ENCODE results near the gene CAPN10. TPM values are rescaled to one million over a fixed set of nuclear protein-coding genes. Genes with fewer than 3 reads are reported as not detected.

CAPN10 gene
- total RNA-seq, 1 donor from 2014 or later, result 14.2 TPM

GRCh38 chr2:240570531-240571313 lies 15.8 kb upstream of the CAPN10 start:
- Histone ChIP-seq H3K36me3 (peaks cover 0 to 12% of the 10 kb centered on the region in 2 donors), H3K4me3 (no peak overlapping the region), H3K9me3 (no peaks in the 10 kb centered on the region), H3K4me1 (peaks cover 60% of the 10 kb centered on the region), H3K27me3 (no peaks in the 10 kb centered on the region), H3K27ac (no peak overlapping the region)
- intact Hi-C loops (cut with DNase I), result no loop called here
- no peak for TF ChIP-seq CTCF (IDR thresholded peaks at IDR 0.05)
- no peak for TF ChIP-seq POLR2A (IDR thresholded peaks at IDR 0.05)
- TF ChIP-seq POLR2AphosphoS5 (IDR thresholded peaks at IDR 0.05; ENCODE audit: insufficient read depth in 1 of 2, low read depth in 1 of 2), result no peak
- DNase-seq (ENCODE audit: extremely low spot score in 2 of 2), result no peak

- peaks cover 56% of the 10 kb centered on the region for H3K4me1 ChIP-seq
- H3K36me3 ChIP-seq, result peaks cover 0 to 16% of the 10 kb centered on the region in 2 donors
- H3K27ac ChIP-seq, result no peak overlapping the region
- H3K9me3 ChIP-seq, result no peaks in the 10 kb centered on the region
- H3K4me3 ChIP-seq, result no peak overlapping the region
- intact Hi-C loops (cut with DNase I), result no loop called here
- H3K27me3 ChIP-seq, result no peaks in the 10 kb centered on the region
- no peak for DNase-seq (ENCODE audit: extremely low spot score in 2 of 2)
- TF ChIP-seq POLR2A (IDR thresholded peaks at IDR 0.05) (no peak), POLR2AphosphoS5 (IDR thresholded peaks at IDR 0.05; ENCODE audit: insufficient read depth in 1 of 2, low read depth in 1 of 2) (no peak), CTCF (IDR thresholded peaks at IDR 0.05) (no peak)
Measured at GRCh38 chr2:240571314-240571973, 15.1 kb upstream of the CAPN10 start.

- Histone ChIP-seq H3K4me1 (peaks cover 46% of the 10 kb centered on the region), H3K36me3 (peaks cover 0 to 26% of the 10 kb centered on the region in 2 donors), H3K4me3 (no peak overlapping the region), H3K27me3 (no peaks in the 10 kb centered on the region), H3K27ac (no peak overlapping the region), H3K9me3 (no peaks in the 10 kb centered on the region)
- no peak for DNase-seq (ENCODE audit: extremely low spot score in 2 of 2)
- intact Hi-C loops (cut with DNase I), result no loop called here
- TF ChIP-seq POLR2A (IDR thresholded peaks at IDR 0.05) (no peak), POLR2AphosphoS5 (IDR thresholded peaks at IDR 0.05; ENCODE audit: insufficient read depth in 1 of 2, low read depth in 1 of 2) (no peak), CTCF (IDR thresholded peaks at IDR 0.05) (no peak)
Measured at GRCh38 chr2:240572141-240573031, 14.1 kb upstream of the CAPN10 start.

- Histone ChIP-seq H3K27me3 (no peaks in the 10 kb centered on the region), H3K36me3 (peaks cover 0 to 33% of the 10 kb centered on the region in 2 donors), H3K27ac (no peak overlapping the region), H3K9me3 (no peaks in the 10 kb centered on the region), H3K4me3 (no peak overlapping the region), H3K4me1 (peaks cover 45% of the 10 kb centered on the region)
- no peak for TF ChIP-seq POLR2A (IDR thresholded peaks at IDR 0.05)
- no peak for TF ChIP-seq CTCF (IDR thresholded peaks at IDR 0.05)
- TF ChIP-seq POLR2AphosphoS5 (IDR thresholded peaks at IDR 0.05; ENCODE audit: insufficient read depth in 1 of 2, low read depth in 1 of 2), result no peak
- DNase-seq (ENCODE audit: extremely low spot score in 2 of 2), result no peak
- intact Hi-C loops (cut with DNase I), result no loop called here
Measured at GRCh38 chr2:240573071-240573515, 13.4 kb upstream of the CAPN10 start.

Data from vagina (tissue), 2 donors.